ENCODE results near the gene SPX.

GRCh38 chr12:21527451-21528180, 1.5 kb downstream of the SPX start:
- TF ChIP-seq CTCF (IDR thresholded peaks at IDR 0.05) = no peak
- no peak for TF ChIP-seq POLR2A (IDR thresholded peaks at IDR 0.05)

All from lower leg skin (tissue), 3 donors.